ENCODE data around the gene UCHL3. TPM values are rescaled to one million over a fixed set of nuclear protein-coding genes. Genes with fewer than 3 reads are reported as not detected.

UCHL3 gene
- total and polyA plus RNA-seq, 2 donors (not counting 3 experiments of a cell fraction or from before 2014, with no cell fraction given): 31.3 to 46.8 TPM

DNA sequence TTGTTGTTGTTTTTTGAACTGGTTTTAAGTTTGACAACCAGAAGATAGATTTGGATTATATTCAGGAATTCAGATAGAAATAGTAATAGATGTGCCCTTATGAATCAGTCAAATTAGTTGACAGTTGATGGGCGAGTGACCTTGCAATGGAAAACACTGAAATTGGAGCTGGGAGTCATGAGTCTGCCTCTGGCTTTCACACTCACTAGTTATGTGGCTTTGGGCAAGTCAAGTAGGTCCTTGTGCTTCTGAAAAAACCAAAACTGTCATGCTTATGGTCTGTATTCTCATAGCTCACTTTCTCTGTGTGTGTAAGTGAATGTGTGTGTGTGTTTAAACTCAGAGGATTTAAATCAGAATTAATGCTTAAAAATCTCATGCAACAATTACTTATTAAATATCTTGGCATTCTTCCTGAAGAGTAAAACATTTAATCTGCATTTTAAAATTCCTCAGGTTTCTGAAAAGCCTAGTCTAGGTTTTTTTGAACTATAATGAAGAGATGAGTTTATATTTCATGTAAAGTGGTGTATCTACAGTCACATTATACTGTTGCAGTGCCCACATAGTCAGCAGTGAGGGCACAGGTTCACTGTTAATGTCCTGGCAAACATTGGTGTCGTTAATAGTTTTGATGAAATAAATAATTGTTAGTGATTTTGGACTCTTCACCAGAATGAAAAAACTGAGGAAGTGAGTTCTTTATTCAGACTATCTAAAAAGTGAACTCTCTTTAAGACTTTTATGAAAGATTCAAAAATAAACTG is 32.5 kb downstream of the UCHL3 start:
- BruUV-seq (replicated peaks): no TSS peak
- H3K9me3 ChIP-seq (replicated peaks; ENCODE audit: control insufficient read depth, insufficient read depth, low read length): no peaks in the 10 kb centered on the region
- ChIA-PET CTCF (no interaction called here), POLR2A (no interaction called here)
- H3K4me2 ChIP-seq (ENCODE audit: insufficient read depth, low read length): no peak overlapping the region
- H4K20me1 ChIP-seq (replicated peaks; ENCODE audit: control insufficient read depth, extremely low read depth, insufficient read depth, low read length): peaks cover 2% of the 10 kb centered on the region
- no peaks in the 10 kb centered on the region for H3K79me2 ChIP-seq (ENCODE audit: control insufficient read depth, insufficient read depth, low read length)
- H3K36me3 ChIP-seq (ENCODE audit: control insufficient read depth in 2 of 2, extremely low read depth in 1 of 2, insufficient read depth in 2 of 2, low read length in 2 of 2): peaks cover 0 to 2% of the 10 kb centered on the region in 2 experiments
- H3K27ac ChIP-seq (ENCODE audit: insufficient read depth, low read depth, low read length): no peak overlapping the region
- H3K9me1 ChIP-seq (replicated peaks; ENCODE audit: control insufficient read depth, extremely low read depth, insufficient read depth, low read length): no peaks in the 10 kb centered on the region
- no peak overlapping the region for H3K9ac ChIP-seq (replicated peaks; ENCODE audit: extremely low read depth, insufficient read depth, low read length)
- dilution Hi-C loops (cut with MboI; ENCODE audit: extremely low pct_ligation_motif_present, low sequenced_read_pairs) (no loop called here), intact Hi-C loops (cut with micrococcal nuclease) (loop anchor here (5.0 kb wide), 1 partner anchor 40 kb away; no protein-coding TSS in a partner anchor)
- FAIRE-seq: no peak
- no peaks in the 10 kb centered on the region for H3K27me3 ChIP-seq (ENCODE audit: control insufficient read depth in 2 of 2, insufficient read depth in 2 of 2, low read length in 2 of 2)
- H3K4me1 ChIP-seq (ENCODE audit: control insufficient read depth, extremely low read depth, insufficient read depth, low read length): no peaks in the 10 kb centered on the region
- H2AFZ ChIP-seq (ENCODE audit: low read depth, low read length): no peak overlapping the region
- DNase-seq (ENCODE audit: low read depth, low spot score): no peak
- TF ChIP-seq, protein P1, sequence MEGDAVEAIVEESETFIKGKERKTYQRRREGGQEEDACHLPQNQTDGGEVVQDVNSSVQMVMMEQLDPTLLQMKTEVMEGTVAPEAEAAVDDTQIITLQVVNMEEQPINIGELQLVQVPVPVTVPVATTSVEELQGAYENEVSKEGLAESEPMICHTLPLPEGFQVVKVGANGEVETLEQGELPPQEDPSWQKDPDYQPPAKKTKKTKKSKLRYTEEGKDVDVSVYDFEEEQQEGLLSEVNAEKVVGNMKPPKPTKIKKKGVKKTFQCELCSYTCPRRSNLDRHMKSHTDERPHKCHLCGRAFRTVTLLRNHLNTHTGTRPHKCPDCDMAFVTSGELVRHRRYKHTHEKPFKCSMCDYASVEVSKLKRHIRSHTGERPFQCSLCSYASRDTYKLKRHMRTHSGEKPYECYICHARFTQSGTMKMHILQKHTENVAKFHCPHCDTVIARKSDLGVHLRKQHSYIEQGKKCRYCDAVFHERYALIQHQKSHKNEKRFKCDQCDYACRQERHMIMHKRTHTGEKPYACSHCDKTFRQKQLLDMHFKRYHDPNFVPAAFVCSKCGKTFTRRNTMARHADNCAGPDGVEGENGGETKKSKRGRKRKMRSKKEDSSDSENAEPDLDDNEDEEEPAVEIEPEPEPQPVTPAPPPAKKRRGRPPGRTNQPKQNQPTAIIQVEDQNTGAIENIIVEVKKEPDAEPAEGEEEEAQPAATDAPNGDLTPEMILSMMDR (IDR thresholded peaks at IDR 0.05; ENCODE audit: extremely low read depth in 1 of 2, insufficient read depth in 1 of 2, low read depth in 1 of 2, low read length in 2 of 2): no peak
- TF ChIP-seq MYC (IDR thresholded peaks at IDR 0.05; ENCODE audit: low read depth, low read length) (no peak), GATA2 (IDR thresholded peaks at IDR 0.05; ENCODE audit: insufficient read depth, insufficient read length, low read depth, low read length) (no peak), JUN (IDR thresholded peaks at IDR 0.05; ENCODE audit: borderline replicate concordance, insufficient read depth, insufficient read length, low read depth) (no peak), FOS (IDR thresholded peaks at IDR 0.05; ENCODE audit: borderline replicate concordance, insufficient read depth, low read length) (no peak), POLR2AphosphoS5 (IDR thresholded peaks at IDR 0.05; ENCODE audit: insufficient read depth, low read depth, low read length) (no peak), EZH2 (IDR thresholded peaks at IDR 0.05; ENCODE audit: borderline replicate concordance, low read depth, low read length, severe bottlenecking) (no peak), POLR2A (IDR thresholded peaks at IDR 0.05; ENCODE audit: low read depth, low read length) (no peak)
- TF ChIP-seq, protein P2, sequence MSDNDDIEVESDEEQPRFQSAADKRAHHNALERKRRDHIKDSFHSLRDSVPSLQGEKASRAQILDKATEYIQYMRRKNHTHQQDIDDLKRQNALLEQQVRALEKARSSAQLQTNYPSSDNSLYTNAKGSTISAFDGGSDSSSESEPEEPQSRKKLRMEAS (IDR thresholded peaks at IDR 0.05; ENCODE audit: insufficient read depth, insufficient read length): no peak
- H3K4me3 ChIP-seq (replicated peaks in 1 of 3; ENCODE audit: insufficient read depth in 1 of 3, low read depth in 1 of 3, low read length in 3 of 3): no peak overlapping the region
